Ammon's horn (tissue), 1 donor: Measurements from ENCODE around the gene CSMD2.

Experiments used
- DNase-seq: peaks from one replicate; pipeline ENCODE4 v3.0.0-alpha.2; 2016; ENCODE audit warnings: low spot score

CSMD2 gene

DNA sequence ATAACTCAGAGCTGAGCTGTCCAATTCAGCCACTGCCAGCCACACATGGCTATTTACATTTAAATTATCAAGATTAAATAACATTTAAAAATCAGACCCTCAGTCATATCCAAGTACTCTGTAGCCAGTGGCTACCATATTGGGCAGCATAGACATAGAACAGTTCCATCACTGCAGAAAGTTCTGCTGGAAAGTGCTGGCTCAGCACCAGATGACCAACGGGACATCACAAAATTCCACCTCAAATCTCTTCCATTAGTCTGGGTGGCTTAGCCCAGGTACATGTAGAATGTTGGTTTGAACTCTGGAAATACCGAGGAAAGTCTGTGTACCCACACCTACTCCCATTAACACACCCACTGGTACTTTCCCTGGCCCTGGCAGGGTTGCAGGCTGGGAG lies 563.3 kb downstream of the CSMD2 start:
- DNase-seq = no peak

DNA sequence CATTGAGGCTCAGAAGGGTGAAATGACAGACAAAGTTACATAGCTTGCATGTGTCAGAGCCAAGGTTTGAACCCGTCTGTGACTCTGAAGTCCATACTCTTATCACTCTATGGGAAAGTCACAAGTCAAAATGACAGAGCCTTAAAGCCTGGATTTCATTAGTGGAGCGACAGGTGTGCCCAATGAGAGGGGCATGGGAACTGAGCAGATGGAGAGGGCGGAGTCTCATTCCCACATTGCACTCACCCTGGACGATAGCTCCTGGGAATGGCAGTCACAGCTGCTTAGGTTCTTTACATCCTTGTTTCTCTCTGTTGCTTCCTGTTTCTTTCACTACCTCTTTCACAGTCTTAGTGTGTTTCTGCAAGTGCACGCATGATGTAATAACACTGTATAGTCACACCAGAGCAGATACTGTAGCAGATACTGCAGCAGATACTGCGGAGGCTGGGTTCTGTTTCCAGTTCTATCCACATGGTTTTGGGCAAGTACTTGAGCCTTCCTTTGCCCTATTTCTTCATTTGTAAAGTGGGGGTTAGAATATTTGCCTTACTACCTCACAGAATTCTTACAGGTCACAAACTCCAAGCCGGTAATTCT lies 565.4 kb downstream of the CSMD2 start:
- peak; percentile 7 for DNase-seq

DNA sequence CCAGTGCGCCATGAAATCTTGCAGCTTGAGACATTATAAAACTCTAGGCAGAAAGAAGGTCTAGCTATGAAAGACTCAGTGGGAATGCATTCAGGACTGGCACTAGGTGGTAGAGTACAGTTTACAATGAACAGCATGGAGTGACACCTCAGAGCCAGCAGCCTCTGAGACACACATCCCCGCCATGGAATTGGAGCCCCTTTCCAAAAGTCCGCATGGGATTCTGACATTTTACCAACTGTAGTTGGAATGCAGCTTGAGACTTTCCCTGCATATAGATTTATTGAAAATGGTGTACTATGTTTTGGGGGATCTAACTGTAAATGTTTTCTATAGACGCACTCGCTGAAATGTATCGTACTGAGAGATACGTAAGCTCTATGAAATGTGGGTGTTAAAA lies 576.3 kb downstream of the CSMD2 start:
- no peak for DNase-seq

DNA sequence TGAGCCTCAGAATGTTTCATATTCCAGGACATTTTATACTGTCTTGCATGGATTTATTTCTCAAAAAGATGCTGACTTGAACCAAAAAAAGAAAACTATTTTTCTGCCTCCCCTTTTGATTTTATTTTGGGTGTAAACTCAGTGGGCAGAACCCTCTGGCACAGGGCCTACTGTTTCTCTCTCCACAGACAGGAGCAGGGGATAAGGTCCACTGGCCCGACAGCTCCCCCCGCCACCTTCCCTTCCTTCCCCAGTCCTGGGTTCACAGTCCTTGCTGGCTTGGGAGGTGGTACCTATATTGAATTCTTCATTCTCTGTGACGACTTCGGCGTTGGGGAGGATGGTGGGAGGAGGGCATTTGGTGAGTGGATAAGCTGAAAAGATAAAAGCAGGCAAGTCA lies 578.2 kb downstream of the CSMD2 start:
- DNase-seq = no peak

DNA sequence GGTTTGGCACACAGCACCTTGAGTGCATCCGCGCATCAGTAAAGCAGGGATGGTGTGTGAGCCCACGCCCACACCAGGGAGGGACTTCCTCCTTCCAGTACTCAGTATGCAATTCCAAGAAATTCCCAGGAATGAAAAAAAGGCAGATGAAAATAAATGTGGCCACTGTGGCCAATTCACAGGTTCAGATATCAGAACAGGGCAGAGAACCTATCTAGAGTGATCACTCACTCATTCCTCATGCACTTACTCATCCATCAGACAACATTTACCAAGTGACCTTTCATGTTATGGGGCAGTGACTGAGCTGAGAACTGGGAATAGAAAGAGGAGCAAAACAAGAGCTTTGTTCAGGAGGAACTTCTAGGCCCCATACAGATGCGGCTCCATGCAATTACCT lies 578.9 kb downstream of the CSMD2 start:
- DNase-seq = no peak

DNA sequence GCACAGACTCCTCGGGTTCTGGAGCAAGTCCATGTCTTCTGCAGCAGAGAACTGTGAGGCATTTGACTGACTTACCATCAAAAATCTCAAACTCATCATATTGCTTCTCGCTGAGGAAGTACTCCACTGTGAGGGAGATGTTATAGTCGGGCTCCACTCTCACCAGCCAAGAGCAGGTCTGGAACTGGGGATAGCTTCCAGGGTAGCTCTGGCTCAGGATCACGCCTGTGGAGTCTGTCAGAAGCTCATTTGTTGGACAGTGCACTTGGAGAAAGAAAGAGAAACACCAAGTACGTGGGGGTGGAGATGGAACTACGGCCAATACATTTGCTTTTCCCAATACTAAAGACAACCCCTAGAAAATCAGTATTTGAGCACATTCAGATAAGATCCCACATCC lies 581.5 kb downstream of the CSMD2 start:
- no peak for DNase-seq

DNA sequence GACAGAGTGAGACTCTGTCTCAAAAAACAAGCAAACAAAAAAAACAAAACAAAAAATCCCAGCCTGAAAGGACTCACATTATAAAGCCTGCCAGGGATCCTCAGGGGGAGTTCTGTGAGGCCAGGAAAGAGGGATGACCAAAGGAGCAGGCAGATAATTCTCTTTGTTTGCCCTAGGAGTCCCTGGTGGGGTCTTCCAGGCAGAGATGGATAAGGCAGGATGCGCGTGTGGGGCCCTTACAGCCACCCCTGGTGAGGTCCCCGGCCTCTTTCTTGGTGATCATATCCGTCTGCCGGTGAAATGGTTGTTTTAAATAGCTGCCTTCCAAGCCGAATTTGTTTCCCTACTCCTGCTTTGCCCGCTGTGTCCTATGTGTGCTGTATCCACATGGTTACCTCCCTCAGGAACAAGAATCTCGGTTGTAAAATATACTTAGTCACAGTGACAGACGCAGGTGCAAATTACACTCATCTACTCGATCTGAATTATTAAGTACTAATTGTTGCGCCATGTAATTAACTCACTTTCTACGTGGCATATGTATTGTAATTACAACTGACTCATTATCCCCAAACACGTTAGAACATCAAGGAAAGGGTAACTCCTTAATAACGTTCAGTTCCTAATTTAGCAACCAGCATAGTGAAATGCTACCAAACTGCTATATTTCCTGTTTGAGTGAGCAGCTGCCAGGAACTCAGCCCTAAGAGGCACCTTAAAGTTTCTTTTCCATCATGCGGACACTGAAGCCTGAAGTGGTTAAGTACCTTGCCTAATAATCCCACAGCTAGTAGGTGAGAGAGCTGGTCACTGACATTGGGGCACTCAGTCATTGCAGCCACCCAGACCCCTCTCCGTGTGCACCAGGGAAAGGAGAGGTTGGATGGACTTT lies 586.2 kb downstream of the CSMD2 start:
- no peak for DNase-seq

DNA sequence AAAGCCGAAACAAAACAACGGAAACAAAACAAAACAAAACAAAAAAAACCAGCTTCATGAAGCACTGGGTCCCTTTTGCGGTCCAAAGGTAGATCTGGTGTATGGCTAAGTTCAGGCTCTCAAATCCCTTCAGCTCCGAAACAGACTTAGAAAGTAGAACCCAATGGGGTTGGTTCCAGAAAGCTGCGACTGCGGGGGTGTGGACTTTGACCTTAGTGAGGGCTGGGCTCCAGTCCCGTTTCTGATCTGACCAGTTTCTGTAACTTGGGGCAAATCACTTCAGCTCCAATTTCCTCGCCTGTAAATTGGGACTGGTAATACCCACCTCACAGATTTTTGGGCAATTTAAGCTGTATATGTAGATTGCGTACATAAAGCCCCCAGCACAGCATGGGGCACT lies 587.4 kb downstream of the CSMD2 start:
- DNase-seq = no peak

DNA sequence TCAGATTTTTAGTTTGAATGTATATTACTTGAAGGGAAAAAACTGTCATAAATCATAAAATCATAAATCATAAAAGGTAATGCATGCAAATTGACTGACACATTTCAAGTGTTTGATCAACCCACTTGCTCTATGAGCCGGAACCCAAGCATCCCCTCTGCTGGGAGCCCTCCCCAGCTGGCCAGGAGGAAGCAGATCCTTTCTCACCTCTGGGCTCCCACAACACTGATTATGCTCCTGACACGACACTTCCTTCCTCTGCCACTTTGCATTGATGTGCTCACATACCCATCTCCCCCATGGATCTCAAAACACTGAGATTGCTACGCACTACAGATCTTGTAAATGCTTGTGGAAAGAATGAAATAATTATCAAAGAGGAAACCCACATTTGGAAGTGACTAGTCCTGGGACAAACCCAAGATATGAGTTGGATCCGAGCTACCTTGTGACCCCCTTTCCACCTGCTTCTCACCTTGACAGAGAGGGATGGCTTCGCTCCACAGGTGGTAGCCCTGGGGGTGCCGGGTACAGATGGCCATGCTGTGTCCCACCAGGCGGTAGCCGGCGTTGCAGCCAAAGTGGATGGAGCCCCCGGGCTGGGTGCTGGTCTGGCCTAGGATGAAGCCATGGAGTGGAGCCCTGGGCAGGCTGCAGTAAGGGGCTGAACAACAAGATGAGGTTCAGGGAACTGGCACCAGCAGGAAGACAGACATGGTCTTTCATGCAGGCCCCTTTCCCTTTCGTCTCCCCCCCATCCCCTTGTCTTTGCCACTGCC lies 588.0 kb downstream of the CSMD2 start:
- no peak for DNase-seq

DNA sequence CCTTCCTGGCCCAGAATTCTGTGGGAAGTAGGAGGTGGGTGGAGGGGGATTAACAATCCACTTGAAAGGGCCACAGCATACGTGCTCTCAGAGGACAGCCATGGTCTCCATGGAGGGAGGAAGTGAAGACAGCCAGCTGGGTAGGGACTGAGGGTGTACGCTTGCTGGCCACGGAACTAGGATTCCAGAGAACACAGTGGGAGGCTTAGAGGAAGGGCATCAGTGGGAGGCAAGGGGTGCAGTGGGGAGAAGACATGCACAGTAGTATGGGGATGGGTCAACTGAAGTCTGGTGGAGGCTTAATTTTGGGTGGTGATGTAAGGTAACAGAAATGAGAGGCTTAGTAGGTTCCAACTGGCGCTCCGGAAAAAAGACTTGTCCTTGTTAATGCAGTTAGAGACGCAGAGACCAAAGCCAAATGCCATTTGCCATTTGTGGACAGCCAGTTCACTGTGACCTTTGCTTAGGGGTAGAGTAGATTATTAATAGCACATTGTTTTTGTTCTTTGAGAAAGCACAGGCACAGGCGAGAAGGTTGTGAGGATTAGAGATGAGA lies 589.6 kb downstream of the CSMD2 start:
- DNase-seq = no peak

DNA sequence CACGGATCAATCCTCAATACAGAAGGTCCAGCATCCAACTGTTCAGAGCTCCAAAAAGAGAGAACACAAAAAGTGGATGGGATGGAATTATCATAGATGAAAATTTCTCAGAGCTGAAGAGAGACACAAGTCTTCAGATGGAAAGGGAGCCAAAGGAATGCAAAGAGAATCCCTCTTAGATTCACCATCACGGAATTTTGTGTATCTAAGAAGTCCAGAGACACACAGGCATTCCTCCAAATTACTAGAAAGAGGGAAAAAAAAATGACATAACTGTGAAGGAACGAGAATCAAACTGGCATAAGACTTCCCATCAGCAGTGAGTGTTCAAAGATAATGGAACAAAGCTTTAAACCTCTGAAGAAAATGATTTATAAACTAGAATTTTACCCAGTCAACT lies 591.4 kb downstream of the CSMD2 start:
- DNase-seq = no peak

DNA sequence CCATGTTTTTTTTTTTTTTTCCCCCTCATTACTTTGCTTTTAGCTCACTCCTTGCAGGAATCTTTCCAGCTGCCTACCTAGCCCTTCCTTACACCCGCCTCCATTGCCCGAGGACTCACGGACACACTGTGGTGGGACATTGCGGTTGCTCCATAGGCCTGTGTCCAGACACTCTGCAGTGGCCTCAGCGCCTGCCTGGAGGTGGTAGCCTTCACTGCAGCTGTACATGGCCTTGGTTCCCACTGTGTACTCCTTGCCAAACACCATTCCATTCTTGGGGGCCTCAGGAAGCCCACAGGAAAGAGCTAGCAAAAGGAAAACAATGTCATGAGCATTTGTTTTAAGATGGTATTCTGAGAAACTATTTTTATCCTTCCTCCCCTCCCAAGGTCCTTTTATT lies 592.6 kb downstream of the CSMD2 start:
- no peak for DNase-seq

DNA sequence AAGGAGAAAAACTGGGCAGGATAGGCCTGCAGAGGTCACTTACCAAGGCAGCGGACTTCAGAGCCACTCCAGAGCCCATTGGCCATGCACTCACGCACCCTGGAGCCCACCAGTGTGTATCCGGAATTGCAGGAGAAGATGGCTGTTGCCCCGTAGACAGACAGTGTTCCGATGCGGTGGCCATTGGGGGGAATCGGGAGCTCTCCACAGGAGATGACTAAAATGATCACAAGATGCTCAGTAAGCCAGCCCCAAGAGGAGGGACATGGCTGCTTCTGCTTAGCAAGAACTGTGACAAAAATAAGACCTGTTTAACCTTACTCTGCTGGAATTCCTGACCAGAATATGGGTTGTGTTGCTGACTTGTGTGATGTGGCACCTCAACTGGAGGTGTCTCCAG lies 595.7 kb downstream of the CSMD2 start:
- no peak for DNase-seq

DNA sequence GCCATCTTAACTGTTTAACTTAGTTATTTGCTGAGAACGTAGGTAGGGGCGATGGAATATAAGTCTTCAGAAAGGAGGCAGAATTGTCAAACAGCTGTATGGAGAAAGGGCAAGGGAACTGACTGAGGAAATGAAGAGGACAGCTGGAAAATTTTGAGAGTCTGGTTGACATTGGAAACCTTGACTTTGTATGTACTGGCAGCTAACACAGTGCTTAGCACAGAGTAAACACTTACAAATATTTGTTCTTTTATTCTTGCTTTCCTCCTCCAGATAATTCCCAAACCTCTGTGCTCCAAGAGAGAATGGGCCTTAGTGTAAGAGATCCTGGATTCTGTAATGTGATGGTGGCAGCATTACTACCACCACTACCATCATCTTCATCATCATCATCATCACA lies 601.3 kb downstream of the CSMD2 start:
- DNase-seq = no peak

DNA sequence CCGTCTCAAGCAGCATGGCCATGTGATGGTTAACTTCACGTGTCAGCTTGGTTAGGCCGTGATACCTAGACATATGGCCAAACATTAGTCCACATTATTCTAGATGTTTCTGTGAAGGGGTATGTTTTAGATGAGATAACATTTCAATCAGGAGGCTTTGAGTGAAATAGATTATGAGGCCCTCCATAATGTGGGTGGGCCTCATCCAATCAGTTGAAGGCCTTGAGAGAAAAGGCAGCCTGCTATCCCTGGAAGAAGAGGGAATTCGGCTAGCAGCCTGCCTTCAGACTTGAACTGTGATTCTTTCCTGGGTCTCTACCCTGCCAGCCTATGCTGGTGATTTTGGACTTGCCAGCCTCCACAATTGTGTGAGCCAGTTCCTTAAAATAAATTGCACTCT lies 602.5 kb downstream of the CSMD2 start:
- DNase-seq = no peak

DNA sequence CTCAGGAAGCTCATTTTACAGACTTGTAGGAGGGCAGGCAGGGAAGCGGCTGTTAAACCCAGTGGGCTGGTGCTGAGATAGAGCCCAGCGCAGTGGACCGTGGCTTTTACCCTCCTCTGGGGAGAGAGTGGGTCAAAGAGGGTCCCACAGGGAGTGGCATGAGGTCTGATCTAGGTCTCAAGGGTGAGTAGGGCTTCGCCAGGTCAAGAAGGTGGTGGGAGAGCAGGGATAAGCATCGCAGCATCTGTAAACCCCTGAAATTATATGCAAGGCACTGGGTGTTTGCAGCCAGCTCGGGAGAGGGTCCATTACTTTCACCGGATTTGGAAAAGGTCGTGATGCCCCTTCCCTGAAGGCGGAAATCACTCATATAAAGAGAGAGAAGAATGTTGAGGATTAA lies 603.5 kb downstream of the CSMD2 start:
- no peak for DNase-seq

DNA sequence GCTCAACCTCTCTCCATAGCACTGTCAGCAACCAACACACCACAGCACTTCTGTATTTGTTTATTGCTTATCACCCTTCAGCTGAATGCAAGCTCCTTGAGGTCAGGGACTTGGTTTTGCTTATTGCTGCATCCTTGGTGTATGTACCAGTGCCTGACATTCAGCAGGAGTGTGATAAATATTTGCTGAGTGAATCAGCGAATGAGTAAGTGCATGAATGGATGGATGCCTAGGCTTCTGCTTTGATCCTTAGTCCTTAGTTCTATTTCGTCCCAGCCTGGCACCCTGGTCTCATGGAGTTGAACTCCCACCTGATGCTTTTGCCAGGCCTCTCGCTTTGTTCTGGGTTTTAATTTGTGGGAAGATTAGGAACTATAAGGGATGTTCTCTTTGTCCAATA lies 604.4 kb downstream of the CSMD2 start:
- no peak for DNase-seq

DNA sequence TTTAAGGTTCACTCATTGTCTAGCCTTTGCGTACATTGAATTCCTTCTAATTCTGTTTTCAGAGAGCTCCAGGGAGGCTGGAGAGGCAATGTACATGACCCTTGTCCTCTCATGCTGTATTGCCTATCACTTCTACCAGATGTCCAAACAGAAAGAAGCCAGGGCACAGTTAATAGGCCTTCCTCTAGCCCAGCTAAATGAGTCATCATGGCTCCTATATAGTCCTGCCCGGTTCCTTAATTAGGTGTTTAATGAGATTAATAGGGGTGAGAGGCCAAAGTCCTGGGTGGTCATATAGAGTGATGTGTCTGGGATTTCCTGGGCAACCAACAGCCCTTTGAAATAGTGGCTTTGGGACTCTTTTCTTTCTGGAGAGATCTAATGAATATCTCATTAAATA lies 616.3 kb downstream of the CSMD2 start:
- DNase-seq = no peak

DNA sequence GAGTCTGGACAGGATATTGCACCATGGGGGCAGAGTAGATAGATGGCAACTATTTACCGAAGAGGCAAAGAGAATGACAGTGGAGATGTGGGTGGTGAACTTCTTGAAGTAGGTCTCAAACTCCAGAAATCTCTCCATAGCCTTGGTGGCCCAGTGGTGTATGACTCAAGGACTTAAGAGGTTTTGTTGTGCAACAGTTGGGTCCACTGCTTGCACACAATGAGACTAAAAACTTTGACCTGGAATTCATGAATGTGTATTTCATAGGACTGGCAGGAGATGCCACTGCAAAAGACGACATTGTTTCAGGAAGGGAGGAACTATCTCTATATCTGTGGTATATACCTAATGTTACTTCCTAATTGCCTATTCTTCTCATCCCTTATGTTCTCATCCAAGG lies 616.7 kb downstream of the CSMD2 start:
- DNase-seq = no peak

DNA sequence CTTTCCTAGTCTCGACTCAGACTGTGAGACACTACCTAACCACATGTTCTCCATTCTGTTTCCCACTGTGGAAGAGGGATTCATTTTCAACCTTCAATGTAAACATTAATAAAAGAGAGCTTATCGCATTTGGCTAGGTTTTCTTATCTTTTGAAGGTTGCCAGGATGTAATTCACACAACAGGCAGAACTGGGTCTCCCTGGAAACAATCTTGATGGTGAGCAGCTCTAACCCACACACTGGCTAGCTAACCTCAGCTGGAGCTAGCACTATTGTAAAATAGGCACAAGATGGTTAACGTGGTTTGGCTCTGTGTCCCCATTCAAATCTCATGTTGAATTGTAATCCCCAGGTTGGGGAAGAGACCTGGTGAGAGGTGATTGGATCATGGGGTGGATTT lies 617.5 kb downstream of the CSMD2 start:
- DNase-seq = no peak

DNA sequence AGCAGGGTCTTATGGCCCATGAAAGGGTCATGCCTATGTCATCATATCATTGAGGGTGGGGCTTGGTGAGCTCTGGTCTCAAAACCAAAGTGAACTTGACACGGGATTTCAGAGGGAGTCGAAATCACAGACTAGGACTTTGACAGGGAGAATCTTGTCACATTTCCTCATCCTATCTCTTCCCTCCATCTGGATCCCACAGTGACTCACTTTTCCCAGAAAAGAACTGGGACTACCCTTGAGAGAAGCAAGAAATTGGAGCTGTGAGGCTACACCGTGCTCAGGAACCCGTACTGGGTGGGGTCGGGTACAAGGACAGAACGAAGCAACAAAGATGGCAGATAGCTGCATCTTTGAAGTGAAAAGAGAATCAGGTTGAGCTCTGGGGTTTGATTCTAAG lies 623.1 kb downstream of the CSMD2 start:
- DNase-seq = no peak

DNA sequence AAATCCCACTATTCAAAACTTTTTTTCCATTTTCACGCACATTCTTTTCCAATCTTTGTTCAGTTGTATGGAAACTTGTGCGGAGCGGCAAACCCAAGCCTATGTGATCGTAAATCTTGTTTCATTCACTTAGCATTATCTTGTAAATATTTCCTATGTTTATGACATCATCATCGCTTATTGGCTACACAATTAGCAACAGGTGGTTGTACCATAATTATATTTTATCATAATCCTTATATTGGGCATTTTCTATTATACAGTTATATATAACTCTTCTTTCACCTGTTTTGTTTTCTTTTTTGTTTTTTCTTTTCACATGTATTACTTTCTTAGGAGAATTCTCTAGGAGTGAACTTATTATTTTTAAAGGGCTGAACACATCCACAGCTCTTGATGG lies 627.1 kb downstream of the CSMD2 start:
- no peak for DNase-seq

DNA sequence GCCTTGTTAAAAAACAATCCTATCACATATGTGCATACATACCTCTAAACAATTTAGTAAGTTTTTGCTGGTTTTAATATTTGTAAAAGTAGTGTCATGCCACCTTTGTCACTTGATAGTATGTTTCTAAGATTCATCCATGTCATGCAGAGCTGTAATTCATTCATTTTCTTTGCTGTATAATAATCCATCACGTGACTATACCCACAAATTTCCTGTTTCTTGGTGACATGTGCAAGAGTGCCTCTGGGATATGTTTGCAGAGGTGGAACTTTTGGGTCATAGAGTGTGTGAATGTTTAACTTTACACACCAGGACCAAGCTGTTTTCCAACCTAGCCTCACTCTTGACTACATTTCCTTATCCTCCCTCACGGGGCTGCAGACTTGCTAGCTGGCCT lies 629.7 kb downstream of the CSMD2 start:
- no peak for DNase-seq
